ENCODE data around the gene BANK1. TPM values are rescaled to one million over a fixed set of nuclear protein-coding genes. Genes with fewer than 3 reads are reported as not detected.

BANK1 gene
- total and polyA plus RNA-seq, 4 experiments from 2014 or later, result 0.11 to 4.6 TPM; not detected in 2

DNA sequence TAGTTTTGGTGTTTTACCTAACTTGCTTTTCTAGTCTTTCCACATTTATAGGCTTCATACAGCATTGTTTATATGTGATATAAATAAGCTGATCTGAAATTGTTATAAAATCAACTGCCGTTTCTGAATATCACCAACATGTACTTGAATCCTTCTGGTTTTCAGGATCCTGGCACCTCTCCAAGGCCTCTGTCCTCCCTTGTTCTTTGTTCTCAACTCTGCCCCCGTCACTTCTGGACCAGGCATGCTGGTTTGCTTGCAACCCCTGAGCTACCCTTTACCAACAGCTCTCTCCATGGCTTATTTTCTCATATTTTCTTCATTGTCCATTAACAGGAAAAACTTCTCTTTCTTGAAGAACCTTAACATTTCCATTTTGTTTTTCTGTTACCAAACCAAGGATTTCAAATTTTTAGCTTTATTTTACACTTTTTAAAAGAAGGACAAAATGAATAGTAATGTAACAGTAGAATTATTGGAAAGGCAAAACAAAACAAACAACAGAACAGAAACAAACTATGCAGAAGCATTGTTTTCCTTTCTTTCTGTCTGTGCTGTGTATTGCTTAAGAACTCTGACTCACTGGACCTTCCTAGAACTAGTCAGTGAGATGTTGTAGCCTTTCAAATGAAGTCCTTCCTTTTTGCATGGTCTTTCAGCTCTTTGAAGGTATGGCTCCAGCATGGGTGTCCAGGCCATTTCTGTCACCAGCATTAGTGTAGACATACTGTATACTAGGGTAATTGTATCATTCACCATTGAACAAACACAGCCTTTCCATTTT is 44.8 kb downstream of the BANK1 start:
- H3K9me3 ChIP-seq (ENCODE audit: control insufficient read depth in 1 of 2, low read length in 2 of 2), result no peaks in the 10 kb centered on the region
- intact Hi-C loops (cut with micrococcal nuclease), result no loop called here
- H3K36me3 Mint-ChIP-seq, result no peaks in the 10 kb centered on the region
- H3K27me3 Mint-ChIP-seq, result peaks cover 4 to 7% of the 10 kb centered on the region in 2 donors
- H3K27me3 ChIP-seq (ENCODE audit: insufficient read depth, low read length), result no peaks in the 10 kb centered on the region
- DNase-seq, result no peak
- H3K27ac ChIP-seq (ENCODE audit: low read depth, low read length), result no peak overlapping the region
- H3K9me3 Mint-ChIP-seq, result no peaks in the 10 kb centered on the region
- no peak overlapping the region for H3K4me3 ChIP-seq (ENCODE audit: low read length in 2 of 2)
- POLR2A ChIA-PET (ENCODE audit: partially characterized antibody), result no interaction called here
- no peak overlapping the region for H3K4me3 Mint-ChIP-seq
- no peaks in the 10 kb centered on the region for H3K36me3 ChIP-seq (ENCODE audit: insufficient read depth, low read length)
- no peaks in the 10 kb centered on the region for H3K4me1 Mint-ChIP-seq
- CTCF ChIA-PET (ENCODE audit: partially characterized antibody), result no interaction called here
- H3K27ac Mint-ChIP-seq, result peak overlapping the region in 1 of 7 donors; percentile 5
- H3K4me1 ChIP-seq (ENCODE audit: insufficient read depth, low read length), result no peaks in the 10 kb centered on the region

DNA sequence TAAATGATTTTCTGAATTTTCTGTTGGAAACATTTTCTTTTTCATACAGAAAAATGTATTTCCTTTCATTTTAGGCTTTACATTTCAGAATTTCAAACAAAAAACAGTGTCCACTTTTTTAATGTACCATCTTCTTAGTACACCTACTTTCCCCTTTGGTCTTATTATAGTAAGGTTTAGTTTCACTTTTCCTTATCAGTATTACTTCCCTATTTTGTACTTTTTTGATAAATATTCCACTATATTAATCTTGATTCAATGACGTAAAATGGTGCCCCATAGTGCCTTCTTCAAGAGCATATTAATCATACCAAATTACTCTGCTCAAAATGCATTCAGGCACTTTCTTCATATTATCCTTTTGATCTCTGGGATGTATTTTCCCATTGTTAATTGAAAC is 52.5 kb downstream of the BANK1 start:
- H3K36me3 ChIP-seq (ENCODE audit: insufficient read depth, low read length), result no peaks in the 10 kb centered on the region
- H3K4me1 ChIP-seq (ENCODE audit: insufficient read depth, low read length), result no peaks in the 10 kb centered on the region
- H3K27me3 Mint-ChIP-seq, result peaks cover 2 to 3% of the 10 kb centered on the region in 2 donors
- no peak overlapping the region for H3K4me3 ChIP-seq (ENCODE audit: low read length in 2 of 2)
- no peak for DNase-seq
- no peak overlapping the region for H3K27ac Mint-ChIP-seq
- intact Hi-C loops (cut with micrococcal nuclease), result no loop called here
- H3K4me1 Mint-ChIP-seq, result no peaks in the 10 kb centered on the region
- H3K4me3 Mint-ChIP-seq, result no peak overlapping the region
- no peak overlapping the region for H3K27ac ChIP-seq (ENCODE audit: low read depth, low read length)
- no peaks in the 10 kb centered on the region for H3K9me3 ChIP-seq (ENCODE audit: control insufficient read depth in 1 of 2, low read length in 2 of 2)
- H3K9me3 Mint-ChIP-seq, result no peaks in the 10 kb centered on the region
- CTCF ChIA-PET (ENCODE audit: partially characterized antibody), result no interaction called here
- H3K27me3 ChIP-seq (ENCODE audit: insufficient read depth, low read length), result no peaks in the 10 kb centered on the region
- no peaks in the 10 kb centered on the region for H3K36me3 Mint-ChIP-seq
- POLR2A ChIA-PET (ENCODE audit: partially characterized antibody), result no interaction called here

GRCh38 chr4:101846550-101846949 is 56.0 kb downstream of the BANK1 start:
- no peak overlapping the region for H3K27ac Mint-ChIP-seq

GRCh38 chr4:101850698-101851097 is 60.2 kb downstream of the BANK1 start:
- H3K36me3 ChIP-seq (ENCODE audit: insufficient read depth, low read length), result no peaks in the 10 kb centered on the region
- no peaks in the 10 kb centered on the region for H3K36me3 Mint-ChIP-seq
- peaks cover 1 to 4% of the 10 kb centered on the region in 2 donors for H3K27me3 Mint-ChIP-seq
- H3K27ac Mint-ChIP-seq, result no peak overlapping the region
- no peaks in the 10 kb centered on the region for H3K27me3 ChIP-seq (ENCODE audit: insufficient read depth, low read length)
- no peak for DNase-seq
- ChIA-PET POLR2A (ENCODE audit: partially characterized antibody) (no interaction called here), CTCF (ENCODE audit: partially characterized antibody) (no interaction called here)
- H3K9me3 ChIP-seq (ENCODE audit: control insufficient read depth in 1 of 2, low read length in 2 of 2), result no peaks in the 10 kb centered on the region
- H3K4me1 ChIP-seq (ENCODE audit: insufficient read depth, low read length), result no peaks in the 10 kb centered on the region
- no peak overlapping the region for H3K4me3 Mint-ChIP-seq
- no peaks in the 10 kb centered on the region for H3K4me1 Mint-ChIP-seq
- no peak overlapping the region for H3K4me3 ChIP-seq (ENCODE audit: low read length in 2 of 2)
- intact Hi-C loops (cut with micrococcal nuclease), result no loop called here
- H3K9me3 Mint-ChIP-seq, result peaks cover 0 to 2% (median 0%) of the 10 kb centered on the region in 8 donors
- no peak overlapping the region for H3K27ac ChIP-seq (ENCODE audit: low read depth, low read length)

More at GRCh38 chr4:101846550-101846949, 56.0 kb downstream of the BANK1 start:
- Mint-ChIP-seq H3K4me1 (no peaks in the 10 kb centered on the region), H3K27me3 (peaks cover 1 to 3% of the 10 kb centered on the region in 2 donors), H3K4me3 (no peak overlapping the region), H3K36me3 (no peaks in the 10 kb centered on the region), H3K9me3 (peaks cover 0 to 2% (median 0%) of the 10 kb centered on the region in 8 donors)
- ChIA-PET CTCF (ENCODE audit: partially characterized antibody) (no interaction called here), POLR2A (ENCODE audit: partially characterized antibody) (no interaction called here)
- H3K27me3 ChIP-seq (ENCODE audit: insufficient read depth, low read length), result no peaks in the 10 kb centered on the region
- no peak for DNase-seq
- H3K4me1 ChIP-seq (ENCODE audit: insufficient read depth, low read length), result no peaks in the 10 kb centered on the region
- intact Hi-C loops (cut with micrococcal nuclease), result no loop called here
- H3K9me3 ChIP-seq (ENCODE audit: control insufficient read depth in 1 of 2, low read length in 2 of 2), result no peaks in the 10 kb centered on the region
- H3K27ac ChIP-seq (ENCODE audit: low read depth, low read length), result no peak overlapping the region
- no peaks in the 10 kb centered on the region for H3K36me3 ChIP-seq (ENCODE audit: insufficient read depth, low read length)
- no peak overlapping the region for H3K4me3 ChIP-seq (ENCODE audit: low read length in 2 of 2)

DNA sequence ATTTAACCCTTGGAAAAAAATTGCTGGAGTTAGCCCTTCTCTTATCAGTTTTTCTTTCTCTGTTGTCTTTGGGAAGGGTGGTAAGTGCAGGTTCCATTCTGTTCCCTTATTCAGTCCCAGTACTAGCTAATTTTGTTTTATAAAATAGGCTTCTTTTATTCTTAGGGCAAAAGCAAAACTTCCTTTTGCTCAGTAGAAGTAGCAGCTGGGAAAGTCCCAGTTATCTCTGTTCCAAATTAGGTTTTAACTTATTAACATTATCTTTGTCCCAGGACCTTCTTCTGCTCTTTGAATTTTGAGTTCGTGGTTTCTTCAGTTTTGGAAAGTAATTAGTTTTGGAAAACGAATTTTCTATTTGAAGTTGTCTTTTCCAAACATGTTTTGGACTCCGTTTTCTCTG is 61.1 kb downstream of the BANK1 start:
- CTCF ChIA-PET (ENCODE audit: partially characterized antibody), result no interaction called here
- peaks cover 1 to 7% of the 10 kb centered on the region in 2 donors for H3K27me3 Mint-ChIP-seq
- no peak overlapping the region for H3K27ac Mint-ChIP-seq
- intact Hi-C loops (cut with micrococcal nuclease), result no loop called here
- no peak overlapping the region for H3K4me3 ChIP-seq (ENCODE audit: low read length in 2 of 2)
- POLR2A ChIA-PET (ENCODE audit: partially characterized antibody), result no interaction called here
- H3K27me3 ChIP-seq (ENCODE audit: insufficient read depth, low read length), result no peaks in the 10 kb centered on the region
- H3K9me3 ChIP-seq (ENCODE audit: control insufficient read depth in 1 of 2, low read length in 2 of 2), result no peaks in the 10 kb centered on the region
- H3K36me3 Mint-ChIP-seq, result no peaks in the 10 kb centered on the region
- DNase-seq, result no peak
- H3K4me3 Mint-ChIP-seq, result no peak overlapping the region
- no peaks in the 10 kb centered on the region for H3K36me3 ChIP-seq (ENCODE audit: insufficient read depth, low read length)
- no peaks in the 10 kb centered on the region for H3K4me1 ChIP-seq (ENCODE audit: insufficient read depth, low read length)
- H3K9me3 Mint-ChIP-seq, result peaks cover 0 to 2% (median 0%) of the 10 kb centered on the region in 8 donors
- H3K4me1 Mint-ChIP-seq, result no peaks in the 10 kb centered on the region
- no peak overlapping the region for H3K27ac ChIP-seq (ENCODE audit: low read depth, low read length)

DNA sequence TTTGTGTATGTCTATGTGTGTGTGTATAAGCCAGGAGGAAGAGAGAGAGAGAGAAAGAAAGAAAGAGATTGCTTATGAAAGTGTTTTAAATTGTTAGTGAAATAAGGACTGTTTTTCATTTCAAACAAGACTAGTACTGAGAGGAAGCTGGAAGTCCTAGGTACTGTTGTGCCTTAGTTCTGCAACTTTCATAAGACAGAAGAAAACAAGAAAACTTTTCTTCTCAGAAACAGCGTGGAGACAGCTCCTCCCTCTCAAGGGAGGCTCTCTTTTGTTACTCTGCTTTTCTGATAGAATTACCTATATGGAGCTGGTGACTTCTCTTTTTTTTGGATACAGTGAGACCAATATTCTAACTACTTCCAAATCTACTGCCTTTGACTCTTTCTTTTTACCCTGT is 62.5 kb downstream of the BANK1 start:
- Mint-ChIP-seq H3K36me3 (no peaks in the 10 kb centered on the region), H3K4me1 (no peaks in the 10 kb centered on the region), H3K9me3 (peaks cover 0 to 2% (median 0%) of the 10 kb centered on the region in 8 donors), H3K4me3 (no peak overlapping the region), H3K27ac (no peak overlapping the region), H3K27me3 (peaks cover 3 to 6% of the 10 kb centered on the region in 2 donors)
- no peak for DNase-seq
- Histone ChIP-seq H3K27ac (ENCODE audit: low read depth, low read length) (no peak overlapping the region), H3K4me3 (ENCODE audit: low read length in 2 of 2) (no peak overlapping the region), H3K9me3 (ENCODE audit: control insufficient read depth in 1 of 2, low read length in 2 of 2) (no peaks in the 10 kb centered on the region), H3K36me3 (ENCODE audit: insufficient read depth, low read length) (no peaks in the 10 kb centered on the region), H3K27me3 (ENCODE audit: insufficient read depth, low read length) (no peaks in the 10 kb centered on the region), H3K4me1 (ENCODE audit: insufficient read depth, low read length) (no peaks in the 10 kb centered on the region)
- intact Hi-C loops (cut with micrococcal nuclease), result no loop called here
- ChIA-PET POLR2A (ENCODE audit: partially characterized antibody) (no interaction called here), CTCF (ENCODE audit: partially characterized antibody) (no interaction called here)

DNA sequence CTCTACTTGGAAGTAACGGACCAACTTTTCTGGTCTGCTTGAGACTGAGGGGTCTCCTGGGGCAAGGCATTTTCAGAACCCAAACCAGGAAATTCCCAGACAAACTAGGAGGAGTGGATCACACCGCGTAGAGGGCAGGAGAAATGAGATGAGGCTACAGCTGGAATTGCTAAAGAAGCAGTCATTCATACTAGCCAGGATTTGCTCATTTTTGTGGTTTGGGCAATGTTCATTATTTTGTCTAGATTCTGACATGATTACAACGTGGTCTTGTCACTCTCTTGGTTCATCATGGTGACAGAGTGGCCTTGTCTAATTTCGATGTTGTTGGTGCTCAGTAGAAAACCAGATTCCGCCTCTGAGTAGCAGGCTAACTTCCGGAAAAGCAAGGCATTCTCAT is 63.2 kb downstream of the BANK1 start:
- intact Hi-C loops (cut with micrococcal nuclease), result no loop called here

More for the DNA sequence above, 63.2 kb downstream of the BANK1 start:
- Histone ChIP-seq H3K4me1 (ENCODE audit: insufficient read depth, low read length) (no peaks in the 10 kb centered on the region), H3K36me3 (ENCODE audit: insufficient read depth, low read length) (no peaks in the 10 kb centered on the region), H3K4me3 (ENCODE audit: low read length in 2 of 2) (no peak overlapping the region), H3K27ac (ENCODE audit: low read depth, low read length) (no peak overlapping the region), H3K27me3 (ENCODE audit: insufficient read depth, low read length) (no peaks in the 10 kb centered on the region), H3K9me3 (ENCODE audit: control insufficient read depth in 1 of 2, low read length in 2 of 2) (no peaks in the 10 kb centered on the region)
- CTCF ChIA-PET (ENCODE audit: partially characterized antibody), result no interaction called here
- Mint-ChIP-seq H3K27ac (no peak overlapping the region), H3K9me3 (peaks cover 0 to 2% (median 0%) of the 10 kb centered on the region in 8 donors), H3K4me3 (no peak overlapping the region), H3K27me3 (peaks cover 5 to 6% of the 10 kb centered on the region in 2 donors), H3K4me1 (no peaks in the 10 kb centered on the region), H3K36me3 (no peaks in the 10 kb centered on the region)
- DNase-seq, result no peak
- POLR2A ChIA-PET (ENCODE audit: partially characterized antibody), result no interaction called here

All from CD4-positive, alpha-beta memory T cell (primary cell).